GM18511 (cell line): Measurements from ENCODE around the gene ZBTB40.

Source experiments
- ATAC-seq: cut with Tn5 transposase; IDR thresholded peaks from one replicate; pipeline ENCODE4 v1.9.1; 2021; ENCODE audit warnings: mild to moderate bottlenecking, moderate library complexity; ENCODE audit not compliant: unreplicated experiment

ZBTB40 gene

GRCh38 chr1:22503721-22504410 is 52.2 kb downstream of the ZBTB40 start:
- no peak for ATAC-seq

- no peak for ATAC-seq
Observed at GRCh38 chr1:22506130-22506692, 54.6 kb downstream of the ZBTB40 start.

DNA sequence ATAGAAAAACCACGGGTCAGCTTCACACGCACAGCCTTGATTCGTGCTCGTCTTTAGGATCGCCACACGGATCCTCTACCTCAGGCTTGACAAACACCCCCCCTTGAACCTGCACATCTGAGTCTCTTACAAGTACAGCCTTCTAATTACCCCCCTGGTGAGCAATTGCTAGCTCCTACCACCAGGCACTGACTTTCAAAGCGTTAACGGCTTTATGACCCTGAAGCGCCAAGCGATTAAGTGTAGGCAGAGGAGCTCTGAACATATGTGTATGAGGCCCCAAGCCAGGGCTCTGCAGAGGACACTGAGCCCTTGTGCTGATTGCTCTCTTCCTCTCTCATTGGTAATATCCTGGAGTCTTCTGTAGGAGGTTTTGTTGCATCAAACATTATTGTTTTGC is 55.9 kb downstream of the ZBTB40 start:
- no peak for ATAC-seq

GRCh38 chr1:22508329-22508728 is 56.7 kb downstream of the ZBTB40 start:
- no peak for ATAC-seq

DNA sequence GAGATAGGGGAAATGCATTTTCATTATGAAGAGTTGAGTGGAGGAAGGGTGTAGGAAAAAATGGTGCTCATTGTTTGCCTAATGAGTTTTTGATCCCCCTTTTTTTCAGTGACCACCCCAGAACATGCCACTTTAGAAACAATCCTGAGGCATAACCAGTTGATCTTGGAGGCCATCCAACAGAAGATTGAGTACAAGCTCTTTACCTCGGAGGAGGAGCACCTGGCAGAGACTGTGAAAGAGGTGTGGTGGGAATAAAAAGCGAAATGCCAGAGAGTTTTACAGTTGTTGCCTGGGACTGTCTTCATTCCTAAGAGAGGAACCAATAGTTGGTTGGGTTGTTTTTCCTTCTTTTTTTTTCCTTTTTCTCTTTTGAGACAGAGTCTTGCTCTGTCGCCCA is 57.3 kb downstream of the ZBTB40 start:
- no peak for ATAC-seq

GRCh38 chr1:22509815-22510214 is 58.2 kb downstream of the ZBTB40 start:
- no peak for ATAC-seq

DNA sequence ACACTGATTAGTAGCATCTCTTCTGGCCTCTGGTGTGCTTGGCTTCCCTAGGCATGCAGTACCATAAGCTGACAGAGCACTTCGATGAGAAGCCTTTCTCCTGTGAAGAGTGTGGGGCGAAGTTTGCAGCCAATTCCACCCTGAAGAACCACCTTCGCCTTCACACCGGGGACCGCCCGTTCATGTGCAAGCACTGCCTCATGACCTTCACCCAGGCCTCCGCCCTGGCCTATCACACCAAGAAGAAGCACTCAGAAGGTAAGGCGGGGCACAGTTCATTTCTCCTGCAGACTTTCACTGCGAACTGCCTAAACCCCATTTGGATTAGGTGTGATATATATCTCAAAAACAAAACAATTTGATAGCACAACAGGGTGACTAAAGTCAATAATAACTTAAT is 61.2 kb downstream of the ZBTB40 start:
- no peak for ATAC-seq

DNA sequence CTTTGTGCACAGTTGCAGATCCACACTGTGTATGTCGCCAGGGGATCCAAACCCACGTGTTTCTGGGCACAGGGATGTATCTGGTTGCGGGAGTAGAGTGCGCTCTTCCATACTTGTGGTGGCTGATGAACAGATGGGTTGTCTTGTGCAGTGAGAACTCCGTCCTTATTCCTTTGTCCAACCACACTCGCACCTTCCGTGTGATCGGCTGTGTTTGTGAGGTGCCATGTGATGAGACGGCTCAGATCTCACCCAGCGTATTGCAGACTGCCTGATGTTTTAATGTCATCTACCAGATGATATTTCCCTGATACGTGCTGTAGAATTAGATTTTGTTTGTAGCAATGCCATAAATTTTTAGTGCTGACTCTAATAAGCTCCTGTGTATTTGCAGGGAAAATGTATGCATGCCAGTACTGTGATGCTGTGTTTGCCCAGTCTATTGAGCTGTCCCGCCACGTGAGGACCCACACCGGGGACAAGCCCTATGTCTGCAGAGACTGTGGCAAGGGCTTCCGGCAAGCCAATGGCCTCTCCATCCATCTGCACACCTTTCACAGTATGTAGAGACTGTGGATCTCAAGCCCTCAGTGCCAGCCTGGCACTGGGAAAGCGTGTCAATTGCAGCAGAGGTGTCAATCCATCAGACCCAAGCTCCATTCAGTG is 65.4 kb downstream of the ZBTB40 start:
- no peak for ATAC-seq

DNA sequence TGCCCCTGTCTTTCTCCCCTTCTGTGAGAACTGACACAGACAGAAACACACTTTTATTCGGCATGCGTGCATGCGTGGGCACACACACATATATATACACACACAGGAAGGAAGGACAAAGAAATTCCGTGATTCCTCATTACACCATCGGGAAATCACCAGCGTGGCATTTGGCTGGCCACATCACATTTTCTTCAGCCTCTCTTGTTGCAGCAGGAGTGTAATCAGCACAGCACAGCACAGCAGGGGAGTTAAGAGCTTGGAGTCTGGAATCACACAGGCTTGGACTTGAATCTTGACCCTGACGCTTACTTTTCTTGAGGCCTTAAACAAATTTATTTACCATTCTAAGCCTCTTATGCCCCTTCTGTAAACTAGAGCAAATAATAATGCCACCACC is 66.3 kb downstream of the ZBTB40 start:
- no peak for ATAC-seq

GRCh38 chr1:22518379-22518778 is 66.7 kb downstream of the ZBTB40 start:
- ATAC-seq, result no peak

DNA sequence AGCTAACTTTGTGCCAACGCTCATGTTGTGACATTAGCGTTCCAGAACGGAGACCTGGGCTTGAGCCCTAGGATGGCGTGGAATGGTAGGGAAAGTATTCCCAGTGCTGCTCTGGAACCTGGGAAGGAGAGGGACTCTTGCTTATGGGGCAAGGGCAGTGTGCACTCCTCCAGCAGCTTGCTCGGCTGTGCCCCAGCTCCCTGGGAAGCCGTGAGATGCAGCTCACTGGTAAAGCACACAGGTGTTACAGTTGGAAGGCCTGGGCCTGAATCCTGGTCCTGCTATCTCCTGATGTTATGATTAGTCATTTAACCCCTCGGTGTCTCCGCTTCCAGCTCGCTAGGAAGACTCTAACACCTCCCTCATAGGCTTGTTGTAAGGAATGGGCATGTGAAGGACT is 69.2 kb downstream of the ZBTB40 start:
- no peak for ATAC-seq

DNA sequence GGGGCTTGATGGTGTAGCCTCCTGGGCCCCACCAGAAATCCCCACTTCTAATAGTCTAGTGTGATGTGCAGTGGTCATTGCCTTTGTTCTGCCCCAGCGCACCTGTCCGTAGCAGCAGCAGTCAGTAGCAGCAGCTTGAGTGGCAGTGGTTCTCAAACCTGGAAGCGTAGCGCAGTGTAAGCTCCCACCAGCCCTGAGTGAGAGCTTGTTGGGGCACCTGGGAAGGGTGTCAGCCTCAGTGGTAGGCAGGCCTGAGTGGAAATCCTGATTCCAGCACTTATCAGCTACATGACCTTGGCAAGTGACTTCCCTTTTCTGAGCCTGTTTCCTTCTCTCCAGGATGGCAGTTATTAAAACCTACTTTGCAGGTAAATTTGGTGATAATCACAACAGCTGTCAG is 70.0 kb downstream of the ZBTB40 start:
- ATAC-seq, result no peak

- ATAC-seq, result no peak
Observed at GRCh38 chr1:22522221-22522743, 70.6 kb downstream of the ZBTB40 start.

GRCh38 chr1:22524481-22524880 is 72.8 kb downstream of the ZBTB40 start:
- ATAC-seq, result no peak

- no peak for ATAC-seq
Observed at GRCh38 chr1:22525211-22525610, 73.6 kb downstream of the ZBTB40 start.

DNA sequence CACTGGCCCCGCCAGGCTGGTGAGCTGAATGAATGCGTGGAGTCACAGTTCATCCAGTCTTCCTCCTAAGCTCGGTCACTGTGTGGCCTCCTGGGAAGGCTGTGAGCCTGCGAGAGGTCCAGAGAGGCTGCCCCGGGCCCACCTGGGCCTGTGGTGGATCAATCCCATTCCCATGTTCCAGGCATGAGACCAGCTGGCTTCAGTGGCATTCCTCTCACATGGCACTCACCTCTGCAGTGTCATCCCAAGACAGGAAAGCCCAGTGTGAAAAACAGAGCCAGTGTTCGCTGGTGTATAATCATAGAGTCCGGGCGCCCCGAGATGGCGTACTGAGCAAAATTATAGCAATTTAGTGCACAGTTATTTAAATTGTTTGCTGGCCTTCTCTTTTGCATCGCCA is 74.0 kb downstream of the ZBTB40 start:
- ATAC-seq, result no peak

DNA sequence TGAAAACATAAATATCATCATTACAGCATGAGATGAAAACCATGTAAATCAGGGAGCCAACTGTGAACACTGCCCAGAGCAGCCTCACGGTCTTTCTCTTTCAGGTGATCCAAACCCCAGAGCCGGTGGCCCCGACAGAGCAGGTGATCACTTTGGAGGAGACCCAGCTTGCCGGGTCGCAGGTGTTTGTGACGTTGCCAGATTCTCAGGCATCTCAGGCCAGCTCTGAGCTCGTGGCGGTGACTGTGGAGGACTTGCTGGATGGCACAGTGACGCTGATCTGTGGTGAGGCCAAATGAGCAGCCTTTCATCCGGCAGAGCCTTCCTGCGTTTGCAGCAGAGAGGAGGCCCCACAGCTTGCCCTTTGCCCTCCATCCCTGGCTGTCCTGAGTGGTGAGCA is 74.4 kb downstream of the ZBTB40 start:
- ATAC-seq, result no peak

- no peak for ATAC-seq
Observed at GRCh38 chr1:22526677-22527076, 75.0 kb downstream of the ZBTB40 start.

DNA sequence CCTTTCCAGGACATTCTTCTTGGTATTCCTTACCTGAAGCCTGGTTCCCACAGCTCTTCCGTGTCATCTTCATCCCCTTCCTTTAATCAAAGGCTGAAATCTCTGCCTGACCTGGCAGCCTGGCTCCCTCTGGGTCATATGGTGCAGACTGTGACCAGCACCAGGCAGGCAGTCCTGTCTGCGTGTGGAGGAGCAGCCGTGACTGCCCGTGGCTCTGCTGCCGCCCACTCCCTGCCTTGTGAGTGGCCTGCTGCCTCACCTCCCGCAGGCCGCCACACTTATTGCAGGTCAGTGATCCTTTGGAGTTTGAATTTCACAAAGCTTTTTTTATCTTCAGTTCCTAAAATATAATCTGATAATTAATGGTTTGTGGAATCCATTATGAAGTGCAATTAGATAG is 75.5 kb downstream of the ZBTB40 start:
- no peak for ATAC-seq

DNA sequence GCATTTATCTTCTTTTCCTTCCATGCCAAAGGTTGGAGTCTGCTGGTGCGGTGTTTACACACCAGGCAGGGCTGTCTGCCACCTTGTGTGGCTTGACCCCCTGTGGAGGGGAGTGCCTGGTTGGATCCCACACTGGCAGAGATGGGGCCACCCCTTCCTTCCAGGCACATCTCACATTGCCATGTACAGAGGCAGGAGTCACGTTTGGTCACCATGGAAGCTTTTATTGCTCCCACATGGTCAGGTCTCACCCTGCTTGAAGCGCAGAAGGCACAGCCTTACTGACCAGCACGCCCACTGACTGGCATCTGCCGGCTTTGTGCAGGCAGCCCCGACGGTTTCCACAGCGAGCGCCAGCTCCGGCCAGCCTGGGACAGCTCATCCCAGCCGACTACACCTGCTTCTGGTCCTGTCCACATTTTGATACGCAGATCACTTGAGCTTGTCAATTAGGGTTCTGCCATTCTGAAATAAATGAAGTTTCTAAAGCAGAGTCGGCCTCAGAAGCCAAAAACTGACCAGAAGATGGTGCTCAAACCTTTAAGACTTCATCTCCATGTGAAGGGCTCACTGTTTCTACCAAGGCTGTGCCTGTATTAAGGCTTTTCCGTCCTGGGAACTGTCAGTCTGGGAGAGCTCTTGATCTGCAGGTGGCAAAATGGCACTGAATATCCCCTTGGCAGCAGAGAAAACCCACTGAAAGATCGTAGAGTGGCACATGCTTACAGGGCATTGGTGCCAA is 76.1 kb downstream of the ZBTB40 start:
- ATAC-seq, result no peak

DNA sequence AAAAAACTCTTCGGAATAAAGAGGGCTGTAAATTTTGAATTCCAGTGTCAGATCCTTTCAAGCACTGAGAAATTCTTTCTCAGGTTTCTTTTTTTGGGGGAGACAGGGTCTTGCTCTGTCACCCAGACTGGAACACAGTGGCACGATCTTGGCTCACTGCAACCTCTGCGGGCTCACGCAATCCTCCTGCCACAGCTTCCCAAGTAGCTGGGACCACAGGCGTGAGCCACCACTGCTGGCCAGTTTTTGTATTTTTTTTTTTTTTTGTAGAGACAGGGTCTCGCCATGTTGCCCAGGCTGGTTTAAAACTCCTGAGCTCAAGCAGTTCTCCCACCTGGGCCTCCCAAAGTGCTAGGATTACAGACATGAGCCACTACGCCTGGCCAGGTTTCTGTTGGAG is 76.8 kb downstream of the ZBTB40 start:
- no peak for ATAC-seq
